ENCODE results near the gene AOPEP.

GRCh38 chr9:94867281-94867841 is 140.9 kb downstream of the AOPEP start:
- no peak for TF ChIP-seq CTCF (IDR thresholded peaks at IDR 0.05 in 8 of 11, conservative IDR thresholded peaks at IDR 0.05 in 3 of 11)
- TF ChIP-seq POLR2A (IDR thresholded peaks at IDR 0.05): no peak

Measured in spleen (tissue), 7 donors.